ENCODE measurements around the gene MAF.

MAF gene

DNA sequence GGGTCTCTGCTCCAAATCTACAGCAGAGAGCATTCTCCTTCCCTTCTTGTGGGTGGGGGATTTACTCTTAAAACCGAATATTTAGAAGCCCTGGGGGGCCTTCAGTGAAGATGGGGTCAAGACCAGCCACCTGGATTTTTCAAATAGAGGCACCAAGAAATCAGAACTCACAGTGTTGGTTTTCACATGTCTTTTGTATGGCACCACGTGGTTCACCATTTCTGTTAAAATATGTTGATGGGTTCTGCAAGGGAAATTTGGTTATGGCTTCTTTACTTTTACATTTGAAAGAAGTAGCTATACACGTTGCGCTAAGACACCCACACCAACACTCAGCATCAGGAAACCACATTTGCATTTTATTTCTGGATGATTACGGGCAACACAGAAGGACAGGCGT, 17.7 kb downstream of the MAF start:
- no peak for DNase-seq (ENCODE audit: low read depth)
- TF ChIP-seq, protein P1, sequence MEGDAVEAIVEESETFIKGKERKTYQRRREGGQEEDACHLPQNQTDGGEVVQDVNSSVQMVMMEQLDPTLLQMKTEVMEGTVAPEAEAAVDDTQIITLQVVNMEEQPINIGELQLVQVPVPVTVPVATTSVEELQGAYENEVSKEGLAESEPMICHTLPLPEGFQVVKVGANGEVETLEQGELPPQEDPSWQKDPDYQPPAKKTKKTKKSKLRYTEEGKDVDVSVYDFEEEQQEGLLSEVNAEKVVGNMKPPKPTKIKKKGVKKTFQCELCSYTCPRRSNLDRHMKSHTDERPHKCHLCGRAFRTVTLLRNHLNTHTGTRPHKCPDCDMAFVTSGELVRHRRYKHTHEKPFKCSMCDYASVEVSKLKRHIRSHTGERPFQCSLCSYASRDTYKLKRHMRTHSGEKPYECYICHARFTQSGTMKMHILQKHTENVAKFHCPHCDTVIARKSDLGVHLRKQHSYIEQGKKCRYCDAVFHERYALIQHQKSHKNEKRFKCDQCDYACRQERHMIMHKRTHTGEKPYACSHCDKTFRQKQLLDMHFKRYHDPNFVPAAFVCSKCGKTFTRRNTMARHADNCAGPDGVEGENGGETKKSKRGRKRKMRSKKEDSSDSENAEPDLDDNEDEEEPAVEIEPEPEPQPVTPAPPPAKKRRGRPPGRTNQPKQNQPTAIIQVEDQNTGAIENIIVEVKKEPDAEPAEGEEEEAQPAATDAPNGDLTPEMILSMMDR (IDR thresholded peaks at IDR 0.05; ENCODE audit: control insufficient read depth, insufficient read depth, low read depth, low read length, missing control alignments): no peak
- H3K4me3 ChIP-seq (ENCODE audit: control insufficient read depth, low read depth, low read length): no peak overlapping the region

DNA sequence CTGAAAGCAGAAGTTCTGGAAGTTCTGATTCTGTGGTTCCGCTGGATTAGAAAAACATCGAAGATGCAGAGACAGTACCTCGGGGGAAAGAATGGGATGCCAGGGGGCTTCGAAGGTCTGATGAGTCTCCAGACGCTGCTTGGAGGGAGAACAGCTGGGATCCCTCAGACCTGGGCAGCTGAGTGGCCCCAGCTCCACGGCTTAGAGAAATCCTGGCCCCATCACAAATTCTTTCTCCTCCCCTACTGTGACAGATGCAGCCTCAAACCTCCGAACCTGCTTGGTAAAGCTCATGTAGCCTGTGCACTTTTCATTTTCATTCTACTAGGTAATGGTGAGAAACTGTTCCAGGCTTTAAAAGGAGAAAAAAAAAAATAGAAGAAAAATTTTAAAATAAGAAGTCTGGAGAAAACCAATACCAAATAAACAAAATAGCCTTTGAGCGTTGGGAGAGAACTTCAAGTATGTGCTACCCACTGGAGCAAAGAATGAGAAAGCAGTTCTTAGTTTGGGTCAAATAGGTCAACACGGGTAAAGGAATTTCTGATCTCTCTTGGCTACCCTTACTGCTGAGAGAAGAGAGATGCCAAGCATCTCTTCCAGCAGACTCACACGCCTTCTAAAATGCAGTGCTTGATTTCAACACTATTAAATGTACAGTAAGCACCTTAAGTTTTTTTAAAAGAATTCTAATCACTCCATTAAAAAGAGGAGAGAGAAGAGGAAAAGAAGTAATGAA, 19.9 kb downstream of the MAF start:
- H3K4me3 ChIP-seq (ENCODE audit: control insufficient read depth, low read depth, low read length): no peak overlapping the region
- DNase-seq (ENCODE audit: low read depth): no peak
- TF ChIP-seq, protein P1 (IDR thresholded peaks at IDR 0.05; ENCODE audit: control insufficient read depth, insufficient read depth, low read depth, low read length, missing control alignments): no peak

DNA sequence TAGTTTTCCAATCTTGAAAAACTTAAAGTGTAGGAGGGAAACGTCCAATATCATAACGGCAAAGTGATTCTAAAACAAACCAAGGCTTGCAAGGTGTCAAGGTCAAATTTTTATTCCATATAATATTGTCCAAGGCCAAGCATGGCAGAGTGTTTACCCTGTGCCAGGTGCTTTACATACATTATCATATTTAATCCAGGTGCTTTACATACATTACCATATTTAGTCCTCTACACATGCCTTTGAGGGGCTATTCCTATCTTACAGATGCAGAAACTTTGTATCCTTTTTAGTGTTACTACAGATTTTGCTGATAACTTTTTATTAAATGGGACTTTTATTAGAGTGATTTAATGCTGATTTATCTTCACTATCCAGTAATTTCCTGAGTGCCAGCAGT, 23.9 kb downstream of the MAF start:
- DNase-seq (ENCODE audit: low read depth): no peak
- TF ChIP-seq, protein P1 (IDR thresholded peaks at IDR 0.05; ENCODE audit: control insufficient read depth, insufficient read depth, low read depth, low read length, missing control alignments): no peak
- no peak overlapping the region for H3K4me3 ChIP-seq (ENCODE audit: control insufficient read depth, low read depth, low read length)

DNA sequence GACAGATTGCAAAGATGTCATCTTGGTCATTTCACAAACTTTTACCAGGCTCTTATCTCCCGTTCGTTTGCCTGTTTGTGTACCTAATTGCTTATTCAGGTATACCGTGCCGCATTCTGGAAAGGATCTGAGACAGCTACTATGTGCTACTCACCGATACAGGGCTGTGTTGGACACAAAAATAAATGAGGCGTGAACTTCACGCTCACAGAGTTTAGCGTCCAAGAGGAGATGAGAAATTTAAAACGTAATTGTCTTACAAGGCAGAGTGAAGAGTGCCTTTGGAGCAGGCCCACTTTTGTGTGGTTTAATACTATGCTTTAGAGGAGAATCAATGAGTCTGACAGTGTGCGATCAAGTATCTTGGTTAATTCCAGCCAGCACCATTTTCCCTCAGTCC, 26.7 kb downstream of the MAF start:
- TF ChIP-seq, protein P1 (IDR thresholded peaks at IDR 0.05; ENCODE audit: control insufficient read depth, insufficient read depth, low read depth, low read length, missing control alignments): no peak
- no peak overlapping the region for H3K4me3 ChIP-seq (ENCODE audit: control insufficient read depth, low read depth, low read length)

DNA sequence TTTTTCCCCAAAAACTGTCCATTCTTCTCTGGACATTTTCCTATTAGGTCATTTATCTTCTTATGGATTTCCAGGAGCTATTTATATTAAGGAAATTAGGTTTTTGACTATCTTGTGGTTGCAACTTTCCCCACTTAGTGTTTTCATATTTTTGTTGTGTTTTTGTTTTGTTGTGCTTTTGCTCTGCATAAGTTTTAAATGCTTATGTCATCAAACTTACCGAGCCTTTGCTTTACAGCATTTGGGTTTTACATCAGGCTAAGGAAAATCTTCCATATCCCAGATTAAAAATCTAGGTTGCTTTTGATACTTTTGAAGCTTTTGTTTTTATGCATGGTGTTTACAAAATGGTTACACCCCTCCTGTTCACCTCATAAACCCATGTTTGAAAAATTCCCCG, 27.5 kb downstream of the MAF start:
- TF ChIP-seq, protein P1 (IDR thresholded peaks at IDR 0.05; ENCODE audit: control insufficient read depth, insufficient read depth, low read depth, low read length, missing control alignments): no peak
- H3K4me3 ChIP-seq (ENCODE audit: control insufficient read depth, low read depth, low read length): no peak overlapping the region
- DNase-seq (ENCODE audit: low read depth): no peak

More for the DNA sequence above, 26.7 kb downstream of the MAF start:
- no peak for DNase-seq (ENCODE audit: low read depth)

DNA sequence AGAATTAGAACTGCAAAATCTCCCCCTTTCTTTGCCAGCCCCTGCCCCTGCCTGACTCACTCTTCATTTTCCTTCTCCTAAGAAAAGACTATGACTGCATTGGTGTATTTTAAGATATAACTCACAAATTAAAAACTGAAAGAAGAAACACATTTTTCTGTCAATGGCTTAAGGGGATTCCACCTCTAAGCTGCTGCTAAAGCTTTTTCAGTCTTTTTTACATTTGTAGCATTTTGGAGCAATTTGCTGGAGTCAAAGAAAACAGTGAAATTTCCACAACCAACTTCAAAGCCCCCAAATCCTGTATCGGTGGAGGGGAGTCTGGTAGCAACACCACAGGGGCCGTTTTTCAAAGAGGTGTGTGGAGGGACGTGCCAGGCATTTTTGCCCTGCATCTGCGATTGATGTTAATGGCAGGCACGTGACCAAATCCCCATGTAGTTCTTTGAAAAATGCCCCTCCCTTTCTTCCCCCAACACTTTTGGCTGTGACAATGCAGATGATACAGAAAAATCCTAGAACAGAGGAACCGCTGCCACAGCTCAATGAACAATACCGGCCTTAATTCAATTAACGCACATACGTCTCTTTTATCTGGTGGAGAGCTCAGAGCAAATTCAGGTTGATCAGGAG, 28.5 kb downstream of the MAF start:
- no peak for DNase-seq (ENCODE audit: low read depth)
- H3K4me3 ChIP-seq (ENCODE audit: control insufficient read depth, low read depth, low read length): no peak overlapping the region
- TF ChIP-seq, protein P1 (IDR thresholded peaks at IDR 0.05; ENCODE audit: control insufficient read depth, insufficient read depth, low read depth, low read length, missing control alignments): no peak
